ENCODE data around the gene ACCSL. TPM values are rescaled to one million over a fixed set of nuclear protein-coding genes. Genes with fewer than 3 reads are reported as not detected.

Gene ACCSL
- not detected in 2 replicates for total RNA-seq

GRCh38 chr11:44047931-44048431 lies at the start of gene ACCSL:
Gene ACCSL, plus strand, starts transcription at chr11:44047981. Its CDS starts 56 bp downstream, at chr11:44048037.
- intact Hi-C loops (cut with micrococcal nuclease): no loop called here

DNA sequence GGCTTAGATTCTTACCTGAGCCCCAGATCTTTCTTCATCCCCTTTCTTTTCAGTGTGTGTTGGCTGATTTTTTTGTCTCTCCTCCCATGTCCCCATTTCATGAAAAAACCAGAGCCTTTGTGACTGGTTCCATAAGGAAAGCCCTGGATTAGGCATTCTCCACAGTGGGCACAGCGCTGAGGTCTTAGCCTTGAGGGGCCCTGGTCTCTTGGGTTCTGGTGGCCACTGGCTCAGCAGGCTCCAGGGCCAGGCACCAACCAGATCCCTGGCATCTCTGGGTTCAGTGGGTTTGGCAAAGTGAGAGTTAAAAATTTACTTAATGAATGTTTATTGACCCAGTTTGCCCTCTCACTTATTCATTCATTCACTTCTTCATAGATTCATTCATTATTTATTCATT lies 49.5 kb upstream of the ACCSL start:
- intact Hi-C loops (cut with micrococcal nuclease): no loop called here

GRCh38 chr11:44000731-44001130 lies 47.0 kb upstream of the ACCSL start:
- intact Hi-C loops (cut with micrococcal nuclease): no loop called here

DNA sequence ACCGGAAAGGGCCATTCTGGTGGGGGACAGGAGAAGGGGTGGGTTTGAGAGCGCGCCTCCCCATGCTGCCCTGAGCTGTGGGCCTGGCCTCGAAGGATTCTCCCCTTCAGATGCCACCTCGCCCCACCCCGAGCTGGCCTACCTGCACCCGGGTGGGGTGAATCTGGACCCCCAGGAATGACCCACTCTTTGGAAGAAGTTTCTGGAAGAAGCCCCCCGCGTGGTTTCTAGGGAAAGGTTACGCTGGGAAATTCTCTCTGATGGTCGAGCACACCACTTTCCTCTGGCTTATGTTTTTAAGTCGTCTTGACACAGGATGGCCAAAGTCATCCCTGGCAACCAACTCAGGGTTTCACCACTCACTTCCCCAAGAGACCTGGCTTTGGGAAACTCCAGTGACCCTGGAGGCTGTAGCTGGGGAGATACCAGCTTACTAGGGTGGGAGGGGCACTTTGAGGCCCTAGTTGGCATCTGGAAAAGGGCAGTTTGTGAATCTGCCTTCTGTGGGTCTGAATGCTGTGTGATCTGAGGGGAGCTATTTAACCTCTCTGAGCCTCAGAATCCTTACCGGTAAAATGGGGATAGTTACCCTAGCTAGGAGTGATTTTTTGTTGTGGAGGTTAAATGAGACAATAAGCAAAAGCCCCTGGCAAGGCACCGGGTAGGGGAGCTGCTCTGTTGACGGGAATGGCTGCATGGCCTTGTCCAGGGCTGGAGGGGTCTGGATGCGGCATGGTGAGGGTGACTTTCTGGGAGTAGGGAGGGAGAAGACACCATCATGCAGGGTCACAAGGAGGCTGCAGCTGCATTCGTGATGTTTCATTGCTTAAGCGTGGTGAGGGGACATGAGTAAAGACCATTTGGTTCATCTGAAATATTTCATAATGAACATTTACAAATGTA lies 45.3 kb upstream of the ACCSL start:
- intact Hi-C loops (cut with micrococcal nuclease): no loop called here

- intact Hi-C loops (cut with micrococcal nuclease): no loop called here
These were observed 43.9 kb upstream of the ACCSL start for GRCh38 chr11:44003736-44004451.

DNA sequence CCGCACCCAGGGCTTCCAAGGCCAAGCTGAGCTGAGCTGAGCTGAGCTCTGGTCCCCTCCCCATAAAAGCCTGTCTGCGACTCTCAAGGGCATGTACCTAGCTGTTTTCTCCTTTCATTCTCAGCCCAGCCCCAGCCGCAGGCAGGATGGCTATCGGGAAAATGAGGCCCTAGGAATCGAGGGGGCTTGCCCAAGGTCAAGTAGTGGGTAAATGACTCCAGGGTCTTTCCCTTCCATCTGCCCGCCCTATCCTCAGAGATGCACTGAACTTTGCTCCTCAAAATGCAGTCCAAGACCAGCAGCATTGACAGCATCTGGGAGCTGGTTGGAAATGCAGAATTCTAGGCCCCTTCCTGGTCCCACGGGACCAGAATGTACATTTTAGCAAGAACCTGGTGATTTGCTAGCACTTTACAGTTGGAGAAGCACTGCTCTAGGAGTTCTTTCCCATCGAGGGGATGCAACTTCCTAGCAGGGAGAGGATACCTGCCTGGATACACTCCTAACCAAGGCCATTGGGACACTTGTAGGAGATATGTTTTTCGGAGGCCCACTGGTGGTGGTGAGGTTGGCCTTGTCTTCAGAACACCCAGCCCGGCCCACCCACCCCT lies 43.2 kb upstream of the ACCSL start:
- intact Hi-C loops (cut with micrococcal nuclease): no loop called here

DNA sequence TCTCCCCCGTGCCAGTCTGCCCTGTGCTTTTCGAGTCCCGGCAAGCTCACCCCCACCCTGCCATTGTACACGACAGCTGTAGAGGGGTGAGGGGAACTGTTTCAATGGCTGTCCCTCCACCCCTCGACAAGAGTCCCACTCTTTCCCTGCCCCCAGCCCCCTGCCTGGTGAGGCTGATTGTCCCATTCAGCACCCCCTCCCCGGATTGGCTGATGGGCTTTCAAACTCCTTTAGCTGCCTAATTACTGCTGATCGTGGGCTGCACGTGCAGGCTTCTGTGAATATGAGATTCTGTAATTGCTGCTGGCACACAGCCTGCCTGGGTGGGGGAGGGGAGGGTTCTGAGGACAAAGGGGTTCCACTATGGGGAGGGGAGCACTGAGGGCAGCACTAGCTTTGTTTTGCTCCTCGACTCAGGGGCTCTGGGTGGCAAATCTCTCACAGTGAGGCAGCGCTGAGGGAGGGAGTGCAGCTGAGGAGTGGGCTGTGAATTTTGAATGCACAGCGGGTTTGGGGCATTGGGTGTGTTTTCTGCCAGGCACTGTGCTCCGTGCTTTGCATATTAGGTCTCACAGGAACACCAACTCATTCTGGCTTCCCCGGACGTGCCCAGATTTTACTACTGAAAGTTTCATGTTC lies 42.6 kb upstream of the ACCSL start:
- intact Hi-C loops (cut with micrococcal nuclease): no loop called here

- intact Hi-C loops (cut with micrococcal nuclease): no loop called here
These were observed 41.8 kb upstream of the ACCSL start for GRCh38 chr11:44005956-44006355.

GRCh38 chr11:44006917-44007361 lies 40.8 kb upstream of the ACCSL start:
- intact Hi-C loops (cut with micrococcal nuclease): no loop called here

DNA sequence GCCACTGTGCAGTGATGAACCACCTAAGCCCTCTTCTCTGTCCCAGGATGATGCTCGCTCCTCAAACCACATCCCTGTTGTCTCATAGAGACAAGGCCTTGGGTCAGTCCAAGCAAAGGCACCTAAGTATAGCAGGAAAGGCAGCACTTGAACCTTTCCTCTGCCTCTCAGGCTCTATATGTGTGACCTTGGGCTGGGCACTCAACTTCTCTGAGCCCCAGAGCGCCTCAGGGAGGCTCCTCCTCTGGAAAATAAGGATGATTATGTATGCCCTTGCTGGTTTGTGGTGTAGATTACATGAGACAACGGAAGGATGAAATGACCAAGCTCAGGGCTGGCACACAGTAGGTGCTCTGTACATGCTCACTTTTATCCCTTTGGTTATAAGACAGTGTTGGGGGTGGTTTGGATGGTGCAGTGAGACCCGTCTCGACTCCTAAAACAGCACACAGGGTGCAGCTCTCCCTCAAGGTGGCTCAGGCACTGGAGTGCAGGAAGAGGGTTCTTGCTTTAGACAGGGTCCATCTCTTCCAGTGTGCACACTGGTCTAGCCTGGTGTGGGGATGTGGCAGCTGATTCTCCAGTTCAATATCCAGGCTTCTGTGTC lies 40.2 kb upstream of the ACCSL start:
- intact Hi-C loops (cut with micrococcal nuclease): no loop called here

DNA sequence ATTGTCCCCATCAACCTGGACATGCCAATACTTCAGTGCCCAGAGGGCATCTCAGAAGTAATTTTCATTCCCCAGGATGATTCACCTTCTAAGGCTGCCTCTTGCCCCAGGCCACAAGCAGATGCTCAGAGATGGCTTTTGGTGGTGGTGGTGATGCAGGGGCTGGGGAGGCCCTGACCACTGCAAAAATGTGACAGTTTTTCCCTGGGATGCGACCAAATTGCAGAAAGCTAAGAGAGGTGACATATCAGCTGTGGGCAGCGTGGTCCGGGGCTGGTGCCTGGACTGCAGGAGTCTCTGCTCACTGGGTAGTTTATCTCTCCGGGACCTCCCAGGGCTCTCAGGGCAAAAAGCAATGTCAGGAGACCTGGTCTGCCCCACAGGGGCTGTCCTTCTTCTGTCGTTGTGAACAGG lies 39.7 kb upstream of the ACCSL start:
- intact Hi-C loops (cut with micrococcal nuclease): no loop called here

GRCh38 chr11:44008698-44009097 lies 39.1 kb upstream of the ACCSL start:
- intact Hi-C loops (cut with micrococcal nuclease): no loop called here

GRCh38 chr11:44010789-44011251 lies 37.0 kb upstream of the ACCSL start:
- intact Hi-C loops (cut with micrococcal nuclease): no loop called here

DNA sequence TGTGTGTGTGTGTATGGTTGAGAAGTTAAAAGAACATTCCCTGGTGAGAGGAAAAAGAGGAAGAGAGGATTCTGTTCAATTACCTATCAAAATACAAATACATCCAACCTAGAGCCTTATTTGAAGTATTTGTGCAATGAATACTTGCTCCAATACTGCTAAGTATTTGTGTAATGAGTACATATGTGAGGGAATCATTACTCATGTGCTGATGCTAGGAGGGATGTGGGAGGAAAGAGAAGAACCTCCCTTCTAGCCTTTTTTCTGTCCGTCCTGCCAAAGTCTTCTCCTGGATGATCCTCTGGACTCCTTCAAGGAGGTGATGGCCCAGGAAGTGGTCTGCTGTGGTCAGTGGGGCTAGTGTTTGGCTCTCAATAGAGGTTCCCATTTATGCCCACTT lies 36.0 kb upstream of the ACCSL start:
- intact Hi-C loops (cut with micrococcal nuclease): no loop called here

- intact Hi-C loops (cut with micrococcal nuclease): no loop called here
These were observed 32.7 kb upstream of the ACCSL start for GRCh38 chr11:44014968-44015623.

DNA sequence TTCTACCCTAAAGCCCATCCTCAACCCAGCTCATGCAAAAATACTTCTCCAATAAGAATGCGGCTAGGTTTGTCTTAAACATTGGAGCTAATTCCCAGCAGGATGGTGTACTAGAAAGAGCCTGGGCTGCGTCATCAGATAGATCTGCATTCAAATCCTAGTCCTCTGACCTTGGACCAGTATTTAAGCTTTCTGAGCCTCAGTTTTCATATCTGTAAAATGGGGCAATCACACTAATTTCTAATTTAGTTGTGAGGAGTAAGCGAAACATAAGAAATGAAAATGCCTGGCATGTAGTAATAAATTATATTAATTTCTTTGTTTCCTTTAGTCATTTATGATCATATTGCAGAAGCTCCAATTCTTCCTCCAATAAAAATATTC lies 32.2 kb upstream of the ACCSL start:
- intact Hi-C loops (cut with micrococcal nuclease): no loop called here

- intact Hi-C loops (cut with micrococcal nuclease): no loop called here
These were observed 31.6 kb upstream of the ACCSL start for GRCh38 chr11:44016131-44016530.

DNA sequence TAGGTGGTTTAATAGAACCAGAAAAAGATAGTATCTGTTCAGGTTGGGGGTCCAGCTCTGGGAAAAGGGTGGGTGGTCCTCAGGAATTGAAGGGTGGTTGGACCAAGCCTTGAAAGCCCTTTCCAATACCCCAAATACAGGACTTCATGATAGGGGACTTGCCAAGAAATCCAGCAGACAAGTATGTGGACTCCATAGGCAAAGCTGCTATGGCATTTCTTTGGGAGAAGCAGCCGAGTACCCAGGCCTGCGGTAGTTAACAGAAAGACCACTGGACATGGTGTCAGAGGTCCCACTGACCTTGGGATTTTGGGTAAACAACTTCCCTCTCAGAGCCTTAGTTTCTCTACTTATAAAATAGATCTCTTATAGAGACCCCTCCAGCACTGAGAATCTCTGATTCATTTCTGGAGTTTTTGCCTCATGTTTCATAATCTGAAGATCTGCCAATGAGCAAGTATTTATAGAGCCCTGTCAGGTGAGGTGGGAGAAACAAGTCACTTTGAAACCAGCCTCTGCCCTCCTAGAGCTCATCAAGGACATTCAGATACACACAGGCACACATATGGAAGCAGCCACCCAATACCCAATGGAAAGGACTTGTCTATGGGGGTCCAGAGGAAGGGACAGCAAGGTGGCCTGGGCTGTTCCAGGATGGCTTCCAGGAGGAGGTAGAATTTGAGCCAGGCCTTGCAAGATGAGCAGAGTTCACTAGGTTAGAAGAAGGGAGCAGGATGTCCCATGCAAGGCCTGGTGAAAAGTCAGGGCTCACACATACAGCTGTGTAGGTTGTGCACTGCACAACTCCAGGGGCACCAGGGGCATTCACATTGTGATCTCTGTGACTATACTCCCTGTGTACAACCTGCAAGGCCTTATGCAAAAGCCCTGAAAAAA lies 31.0 kb upstream of the ACCSL start:
- intact Hi-C loops (cut with micrococcal nuclease): no loop called here

GRCh38 chr11:44017443-44018126 lies 30.2 kb upstream of the ACCSL start:
- intact Hi-C loops (cut with micrococcal nuclease): no loop called here
